ENCODE results near the gene HOXD4. TPM values are rescaled to one million over a fixed set of nuclear protein-coding genes. Genes with fewer than 3 reads are reported as not detected.

Gene HOXD4
- total RNA-seq, 1 experiment from 2014 or later, result not detected

GRCh38 chr2:176148751-176149421 lies 2.5 kb upstream of the HOXD4 start:
- no peaks in the 10 kb centered on the region for H3K36me3 Mint-ChIP-seq
- POLR2A ChIA-PET, result interaction anchor here (0.6 to 1.6 kb wide), 2 partner anchors 14 to 17 kb away, joined by 3 read pairs; no protein-coding TSS in a partner anchor

DNA sequence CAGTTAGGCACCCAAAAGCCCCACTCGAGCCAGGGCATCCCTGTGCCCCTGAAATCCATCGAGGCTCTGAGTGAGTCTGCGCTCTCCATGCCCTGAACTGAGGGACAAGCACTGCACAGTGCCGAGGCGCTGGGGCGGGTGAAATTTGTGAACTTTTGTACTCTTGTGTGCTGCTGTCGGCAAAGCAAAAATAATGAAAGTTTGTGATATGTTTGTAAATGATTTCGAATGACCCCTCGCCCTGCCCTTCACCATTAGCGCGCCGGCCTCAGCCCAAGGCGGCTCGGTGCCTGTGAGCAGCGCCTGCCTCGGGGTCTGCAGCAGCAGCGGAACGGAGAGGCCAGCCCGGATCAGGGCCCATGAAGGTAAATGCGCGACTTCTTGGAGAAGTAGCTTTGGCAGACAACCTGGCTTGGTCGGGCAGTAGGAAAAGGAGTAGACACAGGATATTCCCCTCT lies 1.8 kb upstream of the HOXD4 start:
- ChIA-PET POLR2A (interaction anchor here (0.6 to 1.6 kb wide), 2 partner anchors 13 to 17 kb away, joined by 3 read pairs; no protein-coding TSS in a partner anchor), CTCF (no interaction called here)
- DNase-seq (ENCODE audit: low spot score), result no peak
- Mint-ChIP-seq H3K27ac (no peak overlapping the region), H3K36me3 (no peaks in the 10 kb centered on the region), H3K27me3 (ENCODE audit: low read depth) (peaks cover 100% of the 10 kb centered on the region), H3K4me1 (peaks cover 22% of the 10 kb centered on the region), H3K4me3 (no peak overlapping the region), H3K9me3 (no peaks in the 10 kb centered on the region)
- ATAC-seq, result no peak
- TF ChIP-seq USF1 (CRISPR knock-in tag; IDR thresholded peaks at IDR 0.05) (no peak), GABPB1 (CRISPR knock-in tag; IDR thresholded peaks at IDR 0.05) (no peak), NR2C2 (CRISPR knock-in tag; IDR thresholded peaks at IDR 0.05) (no peak), NFE2L1 (CRISPR knock-in tag; IDR thresholded peaks at IDR 0.05) (no peak), RORB (CRISPR knock-in tag; IDR thresholded peaks at IDR 0.05) (no peak), JUN (CRISPR knock-in tag; IDR thresholded peaks at IDR 0.05) (no peak)
- TF ChIP-seq, protein P1, sequence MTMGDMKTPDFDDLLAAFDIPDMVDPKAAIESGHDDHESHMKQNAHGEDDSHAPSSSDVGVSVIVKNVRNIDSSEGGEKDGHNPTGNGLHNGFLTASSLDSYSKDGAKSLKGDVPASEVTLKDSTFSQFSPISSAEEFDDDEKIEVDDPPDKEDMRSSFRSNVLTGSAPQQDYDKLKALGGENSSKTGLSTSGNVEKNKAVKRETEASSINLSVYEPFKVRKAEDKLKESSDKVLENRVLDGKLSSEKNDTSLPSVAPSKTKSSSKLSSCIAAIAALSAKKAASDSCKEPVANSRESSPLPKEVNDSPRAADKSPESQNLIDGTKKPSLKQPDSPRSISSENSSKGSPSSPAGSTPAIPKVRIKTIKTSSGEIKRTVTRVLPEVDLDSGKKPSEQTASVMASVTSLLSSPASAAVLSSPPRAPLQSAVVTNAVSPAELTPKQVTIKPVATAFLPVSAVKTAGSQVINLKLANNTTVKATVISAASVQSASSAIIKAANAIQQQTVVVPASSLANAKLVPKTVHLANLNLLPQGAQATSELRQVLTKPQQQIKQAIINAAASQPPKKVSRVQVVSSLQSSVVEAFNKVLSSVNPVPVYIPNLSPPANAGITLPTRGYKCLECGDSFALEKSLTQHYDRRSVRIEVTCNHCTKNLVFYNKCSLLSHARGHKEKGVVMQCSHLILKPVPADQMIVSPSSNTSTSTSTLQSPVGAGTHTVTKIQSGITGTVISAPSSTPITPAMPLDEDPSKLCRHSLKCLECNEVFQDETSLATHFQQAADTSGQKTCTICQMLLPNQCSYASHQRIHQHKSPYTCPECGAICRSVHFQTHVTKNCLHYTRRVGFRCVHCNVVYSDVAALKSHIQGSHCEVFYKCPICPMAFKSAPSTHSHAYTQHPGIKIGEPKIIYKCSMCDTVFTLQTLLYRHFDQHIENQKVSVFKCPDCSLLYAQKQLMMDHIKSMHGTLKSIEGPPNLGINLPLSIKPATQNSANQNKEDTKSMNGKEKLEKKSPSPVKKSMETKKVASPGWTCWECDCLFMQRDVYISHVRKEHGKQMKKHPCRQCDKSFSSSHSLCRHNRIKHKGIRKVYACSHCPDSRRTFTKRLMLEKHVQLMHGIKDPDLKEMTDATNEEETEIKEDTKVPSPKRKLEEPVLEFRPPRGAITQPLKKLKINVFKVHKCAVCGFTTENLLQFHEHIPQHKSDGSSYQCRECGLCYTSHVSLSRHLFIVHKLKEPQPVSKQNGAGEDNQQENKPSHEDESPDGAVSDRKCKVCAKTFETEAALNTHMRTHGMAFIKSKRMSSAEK (CRISPR knock-in tag; IDR thresholded peaks at IDR 0.05; ENCODE audit: borderline replicate concordance), result no peak

More at GRCh38 chr2:176148751-176149421, 2.5 kb upstream of the HOXD4 start:
- DNase-seq (ENCODE audit: low spot score), result no peak
- CTCF ChIA-PET, result no interaction called here
- no peaks in the 10 kb centered on the region for H3K9me3 Mint-ChIP-seq
- peaks cover 22% of the 10 kb centered on the region for H3K4me1 Mint-ChIP-seq
- H3K27ac Mint-ChIP-seq, result no peak overlapping the region
- no peak for ATAC-seq
- peaks cover 100% of the 10 kb centered on the region for H3K27me3 Mint-ChIP-seq (ENCODE audit: low read depth)
- H3K4me3 Mint-ChIP-seq, result no peak overlapping the region
- TF ChIP-seq FOXP1 (CRISPR knock-in tag; IDR thresholded peaks at IDR 0.05; ENCODE audit: borderline replicate concordance), result no peak
- TF ChIP-seq ZNF263 (CRISPR knock-in tag; IDR thresholded peaks at IDR 0.05; ENCODE audit: low read depth), result no peak
- no peak for TF ChIP-seq ZBTB21 (CRISPR knock-in tag; IDR thresholded peaks at IDR 0.05; ENCODE audit: borderline replicate concordance)
- no peak for TF ChIP-seq IRF2 (CRISPR knock-in tag; IDR thresholded peaks at IDR 0.05; ENCODE audit: borderline replicate concordance, low read depth)
- TF ChIP-seq ZNF416 (CRISPR knock-in tag; IDR thresholded peaks at IDR 0.05), result no peak
- no peak for TF ChIP-seq ZNF232 (CRISPR knock-in tag; IDR thresholded peaks at IDR 0.05)
- no peak for TF ChIP-seq USF1 (CRISPR knock-in tag; IDR thresholded peaks at IDR 0.05)
- TF ChIP-seq PRRX2 (CRISPR knock-in tag; IDR thresholded peaks at IDR 0.05), result no peak
- no peak for TF ChIP-seq PRDM15 (CRISPR knock-in tag; IDR thresholded peaks at IDR 0.05)
- TF ChIP-seq HMGXB4 (CRISPR knock-in tag; IDR thresholded peaks at IDR 0.05), result no peak
- TF ChIP-seq, protein P2, sequence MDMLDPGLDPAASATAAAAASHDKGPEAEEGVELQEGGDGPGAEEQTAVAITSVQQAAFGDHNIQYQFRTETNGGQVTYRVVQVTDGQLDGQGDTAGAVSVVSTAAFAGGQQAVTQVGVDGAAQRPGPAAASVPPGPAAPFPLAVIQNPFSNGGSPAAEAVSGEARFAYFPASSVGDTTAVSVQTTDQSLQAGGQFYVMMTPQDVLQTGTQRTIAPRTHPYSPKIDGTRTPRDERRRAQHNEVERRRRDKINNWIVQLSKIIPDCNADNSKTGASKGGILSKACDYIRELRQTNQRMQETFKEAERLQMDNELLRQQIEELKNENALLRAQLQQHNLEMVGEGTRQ (CRISPR knock-in tag; IDR thresholded peaks at IDR 0.05), result no peak
